Endothelial cell of umbilical vein (primary cell): ENCODE results near the gene RIT2. TPM values are rescaled to one million over a fixed set of nuclear protein-coding genes. Genes with fewer than 3 reads are reported as not detected.

ENCODE experiments used
- BruUV-seq: library from RNA; stranded (reverse); fragments of 400-500 nt; replicated peaks from 2 replicates; lab custom pipeline; 2021; lab: Mats Ljungman, UMichigan
- CTCF ChIA-PET: fragments of 300-600, 350-600 bp; sonication (Branson Sonifier 250); formaldehyde crosslinking; loops from one replicate; lab custom pipeline; 2021; ENCODE audit warnings: antibody characterized with exemption, inconsistent platforms; lab: Charles Lee
- POLR2A ChIA-PET: fragments of 300-600, 350-600 bp; sonication (Branson Sonifier 250); formaldehyde crosslinking; loops from one replicate; lab custom pipeline; 2021; ENCODE audit warnings: antibody characterized with exemption, inconsistent platforms; lab: Charles Lee
- DNase-seq: peaks from one replicate; pipeline ENCODE4 v3.0.0-alpha.2; 2011; ENCODE audit warnings: low read depth, low spot score
- FAIRE-seq: peaks from 2 replicates; lab custom pipeline; 2011; peaks lifted over from hg19 to GRCh38; lab: Jason Lieb, UNC
- H2AFZ ChIP-seq: 2 replicates; pipeline ENCODE4 v1.6.0; 2012; ENCODE audit warnings: low read depth, low read length, control low read depth, inconsistent platforms
- H3K27ac ChIP-seq: 2 replicates; pipeline ENCODE4 v1.5.1; 2011; ENCODE audit warnings: low read depth, mild to moderate bottlenecking, control low read depth, low read length, moderate library complexity; ENCODE audit not compliant: insufficient read depth
- H3K27me3 ChIP-seq, 2 experiments: 2 replicates each; pipeline versions ENCODE4 v1.6.0 to v1.6.1; 2011; ENCODE audit warnings: low read length in 2 of 2, mixed read lengths in 1 of 2; ENCODE audit not compliant: control insufficient read depth in 2 of 2, insufficient read depth in 2 of 2
- H3K36me3 ChIP-seq, 2 experiments: 2 replicates in 1 of 2; 3 replicates in 1 of 2; pipeline ENCODE4 v1.5.1; 2011; ENCODE audit warnings: low read length in 2 of 2, mild to moderate bottlenecking in 1 of 2, moderate library complexity in 1 of 2; ENCODE audit not compliant: control insufficient read depth in 2 of 2, insufficient read depth in 2 of 2; ENCODE audit errors: extremely low read depth in 1 of 2
- H3K4me1 ChIP-seq: 3 replicates; pipeline ENCODE4 v1.5.1; 2011; ENCODE audit warnings: mild to moderate bottlenecking, low read length; ENCODE audit not compliant: control insufficient read depth, insufficient read depth; ENCODE audit errors: extremely low read depth
- H3K4me2 ChIP-seq: 2 replicates; pipeline ENCODE4 v1.6.1; 2011; ENCODE audit warnings: low read length, control low read depth, mixed read lengths; ENCODE audit not compliant: insufficient read depth
- H3K4me3 ChIP-seq, 3 experiments: fragments of 200-600 bp in 1 of 3; sonication (generic), shearing (Covaris generic) in 1 of 3; replicated peaks in 1 of 3; 2 replicates each; pipeline ENCODE4 v1.5.1; 2011 to 2016; ENCODE audit warnings: control low read depth in 3 of 3, low read length in 3 of 3, mild to moderate bottlenecking in 2 of 3, inconsistent platforms in 1 of 3, low read depth in 1 of 3, moderate library complexity in 1 of 3; ENCODE audit not compliant: insufficient read depth in 1 of 3
- H3K79me2 ChIP-seq: 2 replicates; pipeline ENCODE4 v1.6.0; 2012; ENCODE audit warnings: low read length, inconsistent platforms; ENCODE audit not compliant: control insufficient read depth, insufficient read depth
- H3K9ac ChIP-seq: replicated peaks from 2 replicates; pipeline ENCODE3; 2011; ENCODE audit warnings: low read length, control low read depth; ENCODE audit not compliant: insufficient read depth; ENCODE audit errors: extremely low read depth
- H3K9me1 ChIP-seq: replicated peaks from 3 replicates; pipeline ENCODE4 v1.6.0; 2011; ENCODE audit warnings: mild to moderate bottlenecking, low read length; ENCODE audit not compliant: control insufficient read depth, insufficient read depth; ENCODE audit errors: extremely low read depth
- H3K9me3 ChIP-seq: replicated peaks from 2 replicates; pipeline ENCODE4 v1.5.1; 2012; ENCODE audit warnings: low read length, inconsistent platforms; ENCODE audit not compliant: control insufficient read depth, insufficient read depth
- H4K20me1 ChIP-seq: replicated peaks from 2 replicates; pipeline ENCODE3; 2011; ENCODE audit warnings: mild to moderate bottlenecking, low read length; ENCODE audit not compliant: control insufficient read depth, insufficient read depth; ENCODE audit errors: extremely low read depth
- CTCF ChIP-seq, 2 donors: IDR thresholded peaks; 1 replicate in 1 of 2; 2 replicates in 1 of 2; pipeline ENCODE4 v1.5.1; 2011; ENCODE audit warnings: low read length in 2 of 2, mild to moderate bottlenecking in 2 of 2, moderate library complexity in 2 of 2, control low read depth in 1 of 2, inconsistent platforms in 1 of 2, low read depth in 1 of 2; ENCODE audit not compliant: insufficient read depth in 1 of 2; ENCODE audit errors: extremely low read depth in 1 of 2
- EZH2 ChIP-seq: IDR thresholded peaks from 2 replicates; pipeline ENCODE4 v1.6.1; 2012; ENCODE audit warnings: borderline replicate concordance, low read depth, mild to moderate bottlenecking, moderate library complexity, low read length, inconsistent platforms; ENCODE audit not compliant: severe bottlenecking
- FOS ChIP-seq: IDR thresholded peaks from 2 replicates; pipeline ENCODE4 v1.6.1; 2011; ENCODE audit warnings: mild to moderate bottlenecking, low read length, moderate library complexity, borderline replicate concordance; ENCODE audit not compliant: insufficient read depth
- GATA2 ChIP-seq: IDR thresholded peaks from 2 replicates; pipeline ENCODE4 v1.7.0; 2011; ENCODE audit warnings: low read depth, mild to moderate bottlenecking, moderate library complexity, mixed read lengths, low read length; ENCODE audit not compliant: insufficient read length, insufficient read depth
- JUN ChIP-seq: IDR thresholded peaks from 2 replicates; pipeline ENCODE4 v1.6.1; 2011; ENCODE audit warnings: borderline replicate concordance, low read depth; ENCODE audit not compliant: insufficient read length, insufficient read depth
- MYC ChIP-seq: IDR thresholded peaks from one replicate; pipeline ENCODE4 v1.6.1; 2011; ENCODE audit warnings: mild to moderate bottlenecking, low read depth, low read length
- POLR2A ChIP-seq: IDR thresholded peaks from 2 replicates; pipeline ENCODE4 v1.6.1; 2012; ENCODE audit warnings: low read depth, mild to moderate bottlenecking, control low read depth, low read length
- POLR2AphosphoS5 ChIP-seq: IDR thresholded peaks from 2 replicates; pipeline ENCODE4 v1.6.1; 2012; ENCODE audit warnings: low read depth, mild to moderate bottlenecking, control low read depth, low read length, moderate library complexity; ENCODE audit not compliant: insufficient read depth
- dilution Hi-C: fragments of 300-500 bp; cut with MboI; formaldehyde crosslinking; loops from one replicate; pipeline ENCODE4 v1.15.0; 2019; ENCODE audit warnings: low sequenced_read_pairs; ENCODE audit not compliant: extremely low pct_ligation_motif_present
- intact Hi-C: fragments of 100-400 bp; cut with micrococcal nuclease; formaldehyde crosslinking; loops from one replicate; pipeline ENCODE4 v1.10.0; 2022
- polyA plus RNA-seq, 4 experiments: library from polyadenylated mRNA; depleted of rRNA in 3 of 4; stranded (reverse) in 3 of 4; unstranded in 1 of 4; fragments of >200 nt; gene quantifications; 2 replicates each; pipeline versions ENCODE4 v1.2.1 to v1.2.3, GENCODE V29; 2011 to 2012; ENCODE audit warnings: missing spikeins in 1 of 4
- total RNA-seq: library from RNA; stranded (reverse); gene quantifications from 2 replicates; pipeline ENCODE4 v1.2.3, GENCODE V29; 2021
- TF ChIP-seq, protein P1 (sequence below): IDR thresholded peaks from 2 replicates; pipeline ENCODE4 v1.6.1; 2011; ENCODE audit not compliant: insufficient read depth, insufficient read length

The RIT2 gene
- total and polyA plus RNA-seq, 2 donors (not counting 3 experiments of a cell fraction or from before 2014, with no cell fraction given), result not detected

- ChIA-PET CTCF (no interaction called here), POLR2A (no interaction called here)
- no peaks in the 10 kb centered on the region for H3K9me1 ChIP-seq
- H3K9me3 ChIP-seq, result no peaks in the 10 kb centered on the region
- no peaks in the 10 kb centered on the region for H3K4me1 ChIP-seq
- no peak overlapping the region for H2AFZ ChIP-seq
- no peak overlapping the region for H3K27ac ChIP-seq
- intact Hi-C loops (no loop called here), dilution Hi-C loops (no loop called here)
- H4K20me1 ChIP-seq, result no peaks in the 10 kb centered on the region
- no TSS peak for BruUV-seq
- TF ChIP-seq, protein P1, sequence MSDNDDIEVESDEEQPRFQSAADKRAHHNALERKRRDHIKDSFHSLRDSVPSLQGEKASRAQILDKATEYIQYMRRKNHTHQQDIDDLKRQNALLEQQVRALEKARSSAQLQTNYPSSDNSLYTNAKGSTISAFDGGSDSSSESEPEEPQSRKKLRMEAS, result no peak
- TF ChIP-seq EZH2 (no peak), MYC (no peak), GATA2 (no peak), POLR2A (no peak), JUN (no peak), POLR2AphosphoS5 (no peak), CTCF (IDR thresholded peaks at IDR 0.05; ENCODE audit: extremely low read depth in 1 of 2, insufficient read depth in 1 of 2, low read depth in 1 of 2, low read length in 2 of 2) (no peak), FOS (no peak)
- H3K4me3 ChIP-seq, result no peak overlapping the region
- no peaks in the 10 kb centered on the region for H3K27me3 ChIP-seq
- no peak for DNase-seq
- H3K79me2 ChIP-seq, result no peaks in the 10 kb centered on the region
- no peak overlapping the region for H3K9ac ChIP-seq
- H3K36me3 ChIP-seq, result no peaks in the 10 kb centered on the region
- H3K4me2 ChIP-seq, result no peak overlapping the region
- no peak for FAIRE-seq
Measured at GRCh38 chr18:42893977-42894376, 221.5 kb downstream of the RIT2 start.
